ENCODE measurements around the gene PPP1R15A. TPM values are rescaled to one million over a fixed set of nuclear protein-coding genes. Genes with fewer than 3 reads are reported as not detected.

Gene PPP1R15A
- total RNA-seq, 1 donor from 2014 or later: 233 TPM

DNA sequence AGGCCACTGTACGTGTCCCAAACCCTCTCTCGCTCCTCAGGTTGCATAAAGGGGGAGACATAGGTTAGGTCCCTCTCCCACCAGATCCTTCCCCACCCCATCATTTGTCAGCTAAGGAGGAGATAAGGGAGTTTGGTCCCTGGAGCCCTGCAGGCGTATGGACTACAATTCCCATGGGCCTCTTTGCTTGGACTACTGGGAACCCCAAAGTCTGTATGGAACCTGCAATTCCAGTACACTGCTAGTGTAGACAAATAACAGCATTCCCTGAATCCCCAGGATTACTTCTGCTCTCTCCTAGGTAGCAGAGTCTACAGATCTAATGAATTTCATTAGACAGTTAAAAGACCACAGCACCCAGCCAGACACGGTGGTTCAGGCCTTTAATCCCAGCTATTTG lies 19.9 kb upstream of the PPP1R15A start:
- no peak for DNase-seq (ENCODE audit: low read depth)
- Histone ChIP-seq H3K27me3 (ENCODE audit: control insufficient read depth, insufficient read depth, low read length) (no peaks in the 10 kb centered on the region), H3K36me3 (ENCODE audit: control insufficient read depth, insufficient read depth, low read length) (no peaks in the 10 kb centered on the region), H3K4me3 (ENCODE audit: low read depth, low read length) (no peak overlapping the region)
- TF ChIP-seq, protein P1, sequence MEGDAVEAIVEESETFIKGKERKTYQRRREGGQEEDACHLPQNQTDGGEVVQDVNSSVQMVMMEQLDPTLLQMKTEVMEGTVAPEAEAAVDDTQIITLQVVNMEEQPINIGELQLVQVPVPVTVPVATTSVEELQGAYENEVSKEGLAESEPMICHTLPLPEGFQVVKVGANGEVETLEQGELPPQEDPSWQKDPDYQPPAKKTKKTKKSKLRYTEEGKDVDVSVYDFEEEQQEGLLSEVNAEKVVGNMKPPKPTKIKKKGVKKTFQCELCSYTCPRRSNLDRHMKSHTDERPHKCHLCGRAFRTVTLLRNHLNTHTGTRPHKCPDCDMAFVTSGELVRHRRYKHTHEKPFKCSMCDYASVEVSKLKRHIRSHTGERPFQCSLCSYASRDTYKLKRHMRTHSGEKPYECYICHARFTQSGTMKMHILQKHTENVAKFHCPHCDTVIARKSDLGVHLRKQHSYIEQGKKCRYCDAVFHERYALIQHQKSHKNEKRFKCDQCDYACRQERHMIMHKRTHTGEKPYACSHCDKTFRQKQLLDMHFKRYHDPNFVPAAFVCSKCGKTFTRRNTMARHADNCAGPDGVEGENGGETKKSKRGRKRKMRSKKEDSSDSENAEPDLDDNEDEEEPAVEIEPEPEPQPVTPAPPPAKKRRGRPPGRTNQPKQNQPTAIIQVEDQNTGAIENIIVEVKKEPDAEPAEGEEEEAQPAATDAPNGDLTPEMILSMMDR (IDR thresholded peaks at IDR 0.05; ENCODE audit: insufficient read depth, low read length, poor library complexity, severe bottlenecking): no peak

DNA sequence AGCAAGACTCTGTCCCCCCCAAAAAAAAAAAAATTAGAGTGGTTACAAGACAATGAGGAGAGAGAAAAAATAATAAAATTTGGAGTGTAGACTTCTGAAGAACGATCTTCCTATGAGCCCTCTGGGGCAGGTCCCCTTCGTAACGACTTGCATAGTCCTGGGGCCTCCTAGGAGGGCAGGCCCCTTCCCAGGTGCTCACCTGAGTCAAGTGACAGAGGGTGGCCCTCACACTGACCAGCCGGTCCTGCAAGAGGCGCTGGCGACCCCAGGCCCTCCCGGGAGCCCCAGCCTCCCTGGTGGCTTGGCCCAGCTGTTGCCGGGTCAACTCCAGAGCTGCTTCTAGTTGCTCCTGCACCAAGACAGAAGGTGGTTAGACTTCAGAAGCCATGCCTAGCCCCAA lies 18.7 kb upstream of the PPP1R15A start:
- H3K4me3 ChIP-seq (ENCODE audit: low read depth, low read length): no peak overlapping the region
- H3K36me3 ChIP-seq (ENCODE audit: control insufficient read depth, insufficient read depth, low read length): peaks cover 1% of the 10 kb centered on the region
- H3K27me3 ChIP-seq (ENCODE audit: control insufficient read depth, insufficient read depth, low read length): no peaks in the 10 kb centered on the region
- TF ChIP-seq, protein P1 (IDR thresholded peaks at IDR 0.05; ENCODE audit: insufficient read depth, low read length, poor library complexity, severe bottlenecking): no peak
- DNase-seq (ENCODE audit: low read depth): no peak

DNA sequence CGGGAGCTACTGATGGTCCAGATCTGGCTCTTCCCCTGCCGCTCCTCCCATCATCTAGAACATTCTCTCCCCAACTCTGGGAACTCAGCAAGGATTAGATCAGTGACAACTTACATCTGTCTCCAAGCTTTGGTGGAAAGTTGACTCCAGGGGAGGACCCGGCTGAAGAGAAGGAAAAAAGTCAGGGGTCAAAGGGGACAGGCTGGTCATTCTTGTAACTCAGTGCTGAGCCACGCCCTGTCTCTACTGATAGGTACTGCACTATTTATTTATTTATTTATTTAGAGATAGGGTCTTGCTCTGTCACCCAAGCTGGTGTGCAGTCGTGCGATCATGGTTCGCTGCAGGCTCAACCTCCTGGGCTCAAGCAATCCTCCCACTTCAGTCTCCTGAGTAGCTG lies 18.1 kb upstream of the PPP1R15A start:
- Histone ChIP-seq H3K27me3 (ENCODE audit: control insufficient read depth, insufficient read depth, low read length) (no peaks in the 10 kb centered on the region), H3K4me3 (ENCODE audit: low read depth, low read length) (no peak overlapping the region), H3K36me3 (ENCODE audit: control insufficient read depth, insufficient read depth, low read length) (peaks cover 1% of the 10 kb centered on the region)
- no peak for DNase-seq (ENCODE audit: low read depth)
- TF ChIP-seq, protein P1 (IDR thresholded peaks at IDR 0.05; ENCODE audit: insufficient read depth, low read length, poor library complexity, severe bottlenecking): no peak

DNA sequence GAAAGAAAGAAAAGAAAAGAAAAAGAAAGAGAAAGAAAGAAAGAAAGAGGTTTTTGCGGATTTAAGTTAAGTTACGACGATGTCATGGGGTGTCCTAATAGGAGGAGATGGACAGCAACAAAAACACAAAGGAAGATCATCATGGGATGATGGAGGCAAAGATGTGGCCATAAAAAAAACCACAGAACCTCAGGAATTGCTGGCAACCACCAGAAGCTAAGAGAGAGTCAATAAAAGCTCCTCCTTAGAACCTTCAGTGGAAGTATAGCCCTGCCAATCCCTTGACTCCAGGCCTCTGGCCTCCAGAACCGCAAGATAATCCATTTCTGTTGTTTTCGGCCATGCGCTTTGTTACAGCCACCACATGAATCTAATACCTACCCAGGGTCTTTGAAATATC lies 15.3 kb upstream of the PPP1R15A start:
- peaks cover 1% of the 10 kb centered on the region for H3K36me3 ChIP-seq (ENCODE audit: control insufficient read depth, insufficient read depth, low read length)
- TF ChIP-seq, protein P1 (IDR thresholded peaks at IDR 0.05; ENCODE audit: insufficient read depth, low read length, poor library complexity, severe bottlenecking): no peak
- DNase-seq (ENCODE audit: low read depth): no peak
- H3K27me3 ChIP-seq (ENCODE audit: control insufficient read depth, insufficient read depth, low read length): no peaks in the 10 kb centered on the region
- H3K4me3 ChIP-seq (ENCODE audit: low read depth, low read length): no peak overlapping the region

DNA sequence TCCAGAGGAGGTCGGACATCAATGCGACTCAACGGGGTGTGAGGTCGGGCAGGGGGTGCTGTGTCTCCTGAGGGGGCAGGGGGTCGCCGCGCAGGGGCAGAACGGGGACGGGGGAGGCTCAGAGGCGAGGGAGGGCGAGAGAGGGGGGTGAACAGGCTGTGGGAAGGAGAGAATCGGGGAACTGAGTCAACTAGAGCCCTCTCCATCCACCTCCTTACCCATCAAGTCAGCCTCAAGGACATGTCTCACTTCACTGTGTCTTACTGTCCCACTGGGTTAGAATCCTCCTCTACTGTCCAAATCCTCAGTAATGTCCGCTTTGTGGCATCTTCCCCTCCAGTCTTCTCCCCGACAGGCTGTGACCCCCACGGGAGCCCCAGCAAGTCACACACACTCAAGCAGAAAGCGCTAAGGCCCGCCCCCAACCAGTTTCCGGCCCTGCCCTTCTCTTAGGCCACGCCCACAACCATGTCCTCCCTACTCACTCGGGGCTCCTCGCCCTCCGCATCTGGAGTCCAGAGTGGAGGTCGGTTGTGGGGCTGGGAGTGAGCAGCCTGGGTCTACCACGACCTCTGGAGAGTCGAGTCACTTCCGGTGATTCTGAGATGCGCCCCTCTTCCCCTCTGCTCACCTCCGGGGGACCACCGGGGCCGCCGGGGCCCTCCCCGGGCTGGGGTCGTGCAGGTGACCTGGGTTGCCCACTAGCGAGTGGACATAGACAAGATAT lies 13.1 kb upstream of the PPP1R15A start:
- no peak for DNase-seq (ENCODE audit: low read depth)
- Histone ChIP-seq H3K36me3 (ENCODE audit: control insufficient read depth, insufficient read depth, low read length) (peaks cover 1% of the 10 kb centered on the region), H3K4me3 (ENCODE audit: low read depth, low read length) (no peak overlapping the region), H3K27me3 (ENCODE audit: control insufficient read depth, insufficient read depth, low read length) (no peaks in the 10 kb centered on the region)
- TF ChIP-seq, protein P1 (IDR thresholded peaks at IDR 0.05; ENCODE audit: insufficient read depth, low read length, poor library complexity, severe bottlenecking): no peak
